CD8-positive, alpha-beta memory T cell (primary cell): ENCODE results near the gene ATP9B. TPM values are rescaled to one million over a fixed set of nuclear protein-coding genes. Genes with fewer than 3 reads are reported as not detected.

ENCODE experiments used
- CTCF ChIA-PET: fragments of 350-600 bp; sonication (Branson Sonifier 250); formaldehyde crosslinking; loops from one replicate; lab custom pipeline; 2021; ENCODE audit warnings: antibody characterized with exemption; lab: Charles Lee
- POLR2A ChIA-PET: fragments of 350-600 bp; sonication (Branson Sonifier 250); formaldehyde crosslinking; loops from one replicate; lab custom pipeline; 2021; ENCODE audit warnings: antibody characterized with exemption; lab: Charles Lee
- DNase-seq, 5 donors: peaks; one replicate each; pipeline versions ENCODE4 v3.0.0 to v3.0.0-alpha.2; 2020 to 2022; ENCODE audit warnings: mixed read lengths in 1 of 5
- H3K27ac ChIP-seq: one replicate; pipeline ENCODE4 v1.7.0; 2013; ENCODE audit warnings: low read depth, mild to moderate bottlenecking, low read length, moderate library complexity
- H3K27me3 ChIP-seq: 2 replicates; pipeline ENCODE4 v1.7.0; 2013; ENCODE audit warnings: low read length, mild to moderate bottlenecking; ENCODE audit not compliant: insufficient read depth, poor library complexity, severe bottlenecking
- H3K36me3 ChIP-seq: 2 replicates; pipeline ENCODE4 v1.7.0; 2013; ENCODE audit warnings: mild to moderate bottlenecking, low read length, moderate library complexity; ENCODE audit not compliant: insufficient read depth
- H3K4me1 ChIP-seq: 2 replicates; pipeline ENCODE4 v1.7.0; 2013; ENCODE audit warnings: mild to moderate bottlenecking, low read length, moderate library complexity; ENCODE audit not compliant: insufficient read depth
- H3K4me3 ChIP-seq: 2 replicates; pipeline ENCODE4 v1.7.0; 2013; ENCODE audit warnings: mild to moderate bottlenecking, low read length
- H3K9me3 ChIP-seq: 2 replicates; pipeline ENCODE4 v1.7.0; 2013; ENCODE audit warnings: mild to moderate bottlenecking, low read length
- H3K27ac Mint-ChIP-seq, 8 donors: one replicate each; pipeline ENCODE4 v1.8.0; 2020 to 2021; ENCODE audit warnings: mixed read lengths in 8 of 8, mild to moderate bottlenecking in 6 of 8, inconsistent platforms in 3 of 8, moderate library complexity in 3 of 8
- H3K27me3 Mint-ChIP-seq, 2 donors: one replicate each; pipeline ENCODE4 v1.8.0; 2020 to 2021; ENCODE audit warnings: mixed read lengths in 2 of 2, mild to moderate bottlenecking in 1 of 2, moderate library complexity in 1 of 2
- H3K36me3 Mint-ChIP-seq, 3 donors: one replicate each; pipeline ENCODE4 v1.8.0; 2020 to 2021; ENCODE audit warnings: mixed read lengths in 3 of 3, inconsistent platforms in 1 of 3, mild to moderate bottlenecking in 1 of 3
- H3K4me1 Mint-ChIP-seq, 3 donors: one replicate each; pipeline ENCODE4 v1.8.0; 2020 to 2021; ENCODE audit warnings: mixed read lengths in 3 of 3, inconsistent platforms in 1 of 3, mild to moderate bottlenecking in 1 of 3
- H3K4me3 Mint-ChIP-seq, 7 donors: one replicate each; pipeline ENCODE4 v1.8.0; 2020 to 2021; ENCODE audit warnings: mixed read lengths in 7 of 7, mild to moderate bottlenecking in 6 of 7, moderate library complexity in 4 of 7, inconsistent platforms in 2 of 7
- H3K9me3 Mint-ChIP-seq, 5 donors: one replicate each; pipeline ENCODE4 v1.8.0; 2020 to 2022; ENCODE audit warnings: mixed read lengths in 5 of 5, mild to moderate bottlenecking in 3 of 5, moderate library complexity in 2 of 5, inconsistent platforms in 1 of 5
- polyA plus RNA-seq: library from polyadenylated mRNA; unstranded; fragments of 300-500 nt; fragmentation: Illumina TruSeq; gene quantifications from one replicate; pipeline ENCODE4 v1.2.3, GENCODE V29; 2021
- total RNA-seq, 2 experiments: library from RNA; stranded (reverse); gene quantifications; one replicate each; pipeline ENCODE4 v1.2.3, GENCODE V29; 2021

Gene ATP9B
- total and polyA plus RNA-seq, 3 experiments from 2014 or later = 22.0 to 23.4 (median 22.4) TPM

- ChIA-PET POLR2A (no interaction called here), CTCF (no interaction called here)
- Mint-ChIP-seq H3K4me3 (no peak overlapping the region), H3K27me3 (peaks cover 0 to 3% of the 10 kb centered on the region in 2 donors), H3K9me3 (peaks cover 0 to 8% (median 0%) of the 10 kb centered on the region in 5 donors), H3K4me1 (peaks cover 19 to 28% (median 20%) of the 10 kb centered on the region in 3 donors), H3K36me3 (peaks cover 3 to 49% (median 10%) of the 10 kb centered on the region in 3 donors), H3K27ac (no peak overlapping the region)
- Histone ChIP-seq H3K4me1 (peaks cover 9% of the 10 kb centered on the region), H3K9me3 (no peaks in the 10 kb centered on the region), H3K36me3 (no peaks in the 10 kb centered on the region), H3K27me3 (no peaks in the 10 kb centered on the region), H3K4me3 (no peak overlapping the region), H3K27ac (no peak overlapping the region)
- no peak for DNase-seq
Observed at GRCh38 chr18:79328887-79329286, 259.7 kb downstream of the ATP9B start.

- ChIA-PET POLR2A (no interaction called here), CTCF (no interaction called here)
Observed at GRCh38 chr18:79329786-79330185, 260.6 kb downstream of the ATP9B start.

GRCh38 chr18:79332646-79333045, 263.5 kb downstream of the ATP9B start:
- Mint-ChIP-seq H3K4me3 (no peak overlapping the region), H3K4me1 (peaks cover 3 to 6% (median 3%) of the 10 kb centered on the region in 3 donors), H3K36me3 (peaks cover 3 to 75% (median 10%) of the 10 kb centered on the region in 3 donors), H3K27me3 (peaks cover 0 to 2% of the 10 kb centered on the region in 2 donors), H3K27ac (no peak overlapping the region), H3K9me3 (peaks cover 0 to 3% (median 0%) of the 10 kb centered on the region in 5 donors)
- Histone ChIP-seq H3K36me3 (no peaks in the 10 kb centered on the region), H3K4me1 (no peaks in the 10 kb centered on the region), H3K4me3 (no peak overlapping the region), H3K9me3 (no peaks in the 10 kb centered on the region), H3K27ac (no peak overlapping the region), H3K27me3 (no peaks in the 10 kb centered on the region)
- no peak for DNase-seq
- POLR2A ChIA-PET = no interaction called here
- CTCF ChIA-PET = no interaction called here

More at GRCh38 chr18:79329786-79330185, 260.6 kb downstream of the ATP9B start:
- no peak for DNase-seq
- H3K36me3 ChIP-seq = no peaks in the 10 kb centered on the region
- peaks cover 0 to 3% of the 10 kb centered on the region in 2 donors for H3K27me3 Mint-ChIP-seq
- H3K4me3 ChIP-seq = no peak overlapping the region
- H3K9me3 Mint-ChIP-seq = peaks cover 0 to 8% (median 0%) of the 10 kb centered on the region in 5 donors
- H3K36me3 Mint-ChIP-seq = peaks cover 3 to 52% (median 10%) of the 10 kb centered on the region in 3 donors
- H3K4me1 Mint-ChIP-seq = peaks cover 19 to 26% (median 19%) of the 10 kb centered on the region in 3 donors
- H3K4me1 ChIP-seq = peaks cover 9% of the 10 kb centered on the region
- H3K27ac ChIP-seq = no peak overlapping the region
- no peak overlapping the region for H3K27ac Mint-ChIP-seq
- no peaks in the 10 kb centered on the region for H3K27me3 ChIP-seq
- no peaks in the 10 kb centered on the region for H3K9me3 ChIP-seq
- H3K4me3 Mint-ChIP-seq = no peak overlapping the region

GRCh38 chr18:79333046-79333445, 263.9 kb downstream of the ATP9B start:
- no peaks in the 10 kb centered on the region for H3K36me3 ChIP-seq
- peaks cover 0 to under 1% of the 10 kb centered on the region in 2 donors for H3K27me3 Mint-ChIP-seq
- H3K4me3 Mint-ChIP-seq = no peak overlapping the region

GRCh38 chr18:79334496-79335233, 265.5 kb downstream of the ATP9B start:
- H3K9me3 Mint-ChIP-seq = no peaks in the 10 kb centered on the region
- no peaks in the 10 kb centered on the region for H3K4me1 Mint-ChIP-seq
- H3K27me3 Mint-ChIP-seq = no peaks in the 10 kb centered on the region
- no peak for DNase-seq
- POLR2A ChIA-PET = no interaction called here
- H3K36me3 ChIP-seq = no peaks in the 10 kb centered on the region
- no peaks in the 10 kb centered on the region for H3K9me3 ChIP-seq
- H3K27ac ChIP-seq = no peak overlapping the region
- H3K4me1 ChIP-seq = no peaks in the 10 kb centered on the region
- H3K27me3 ChIP-seq = no peaks in the 10 kb centered on the region
- H3K27ac Mint-ChIP-seq = peak overlapping the region in 1 of 8 donors; percentile 33
- H3K4me3 Mint-ChIP-seq = no peak overlapping the region
- peaks cover 17 to 85% (median 19%) of the 10 kb centered on the region in 3 donors for H3K36me3 Mint-ChIP-seq
- CTCF ChIA-PET = no interaction called here
- H3K4me3 ChIP-seq = no peak overlapping the region

More at GRCh38 chr18:79333046-79333445, 263.9 kb downstream of the ATP9B start:
- no peak overlapping the region for H3K4me3 ChIP-seq
- Mint-ChIP-seq H3K4me1 (peaks cover 1 to 2% (median 2%) of the 10 kb centered on the region in 3 donors), H3K9me3 (peaks cover 0 to under 1% (median 0%) of the 10 kb centered on the region in 5 donors), H3K27ac (no peak overlapping the region), H3K36me3 (peaks cover 3 to 77% (median 9%) of the 10 kb centered on the region in 3 donors)
- no peak overlapping the region for H3K27ac ChIP-seq
- H3K9me3 ChIP-seq = no peaks in the 10 kb centered on the region
- H3K27me3 ChIP-seq = no peaks in the 10 kb centered on the region
- no peak for DNase-seq
- CTCF ChIA-PET = interaction anchor here (0.6 kb wide), 1 partner anchor 181 kb away, joined by 4 read pairs; no protein-coding TSS in a partner anchor
- POLR2A ChIA-PET = no interaction called here
- H3K4me1 ChIP-seq = no peaks in the 10 kb centered on the region

- H3K27me3 Mint-ChIP-seq = no peaks in the 10 kb centered on the region
- ChIA-PET POLR2A (no interaction called here), CTCF (no interaction called here)
- no peaks in the 10 kb centered on the region for H3K4me1 ChIP-seq
- no peak overlapping the region for H3K4me3 ChIP-seq
- no peak overlapping the region for H3K4me3 Mint-ChIP-seq
- no peaks in the 10 kb centered on the region for H3K36me3 ChIP-seq
- H3K27ac Mint-ChIP-seq = peak overlapping the region in 1 of 8 donors; percentile 33
- H3K27ac ChIP-seq = no peak overlapping the region
- DNase-seq = no peak
- H3K36me3 Mint-ChIP-seq = peaks cover 14 to 87% (median 18%) of the 10 kb centered on the region in 3 donors
- no peaks in the 10 kb centered on the region for H3K4me1 Mint-ChIP-seq
- H3K27me3 ChIP-seq = no peaks in the 10 kb centered on the region
- no peaks in the 10 kb centered on the region for H3K9me3 Mint-ChIP-seq
- H3K9me3 ChIP-seq = no peaks in the 10 kb centered on the region
Observed at GRCh38 chr18:79335833-79336360, 266.7 kb downstream of the ATP9B start.

- peak overlapping the region in 1 of 8 donors; percentile 60 for H3K27ac Mint-ChIP-seq
Observed at GRCh38 chr18:79336556-79337142, 267.5 kb downstream of the ATP9B start.

GRCh38 chr18:79337184-79337583, 268.0 kb downstream of the ATP9B start:
- H3K36me3 ChIP-seq = no peaks in the 10 kb centered on the region
- no peak overlapping the region for H3K27ac Mint-ChIP-seq
- H3K4me3 ChIP-seq = no peak overlapping the region
- H3K27ac ChIP-seq = no peak overlapping the region
- no peaks in the 10 kb centered on the region for H3K9me3 Mint-ChIP-seq
- H3K36me3 Mint-ChIP-seq = peaks cover 14 to 82% (median 20%) of the 10 kb centered on the region in 3 donors
- no peaks in the 10 kb centered on the region for H3K9me3 ChIP-seq
- H3K4me1 Mint-ChIP-seq = no peaks in the 10 kb centered on the region
- no peak overlapping the region for H3K4me3 Mint-ChIP-seq
- CTCF ChIA-PET = no interaction called here
- no peaks in the 10 kb centered on the region for H3K4me1 ChIP-seq
- DNase-seq = no peak
- H3K27me3 Mint-ChIP-seq = no peaks in the 10 kb centered on the region
- H3K27me3 ChIP-seq = no peaks in the 10 kb centered on the region
- POLR2A ChIA-PET = no interaction called here

More at GRCh38 chr18:79336556-79337142, 267.5 kb downstream of the ATP9B start:
- Histone ChIP-seq H3K9me3 (no peaks in the 10 kb centered on the region), H3K36me3 (no peaks in the 10 kb centered on the region), H3K4me1 (no peaks in the 10 kb centered on the region), H3K4me3 (no peak overlapping the region), H3K27ac (no peak overlapping the region), H3K27me3 (no peaks in the 10 kb centered on the region)
- Mint-ChIP-seq H3K27me3 (no peaks in the 10 kb centered on the region), H3K4me3 (no peak overlapping the region), H3K36me3 (peaks cover 14 to 81% (median 18%) of the 10 kb centered on the region in 3 donors), H3K4me1 (no peaks in the 10 kb centered on the region), H3K9me3 (no peaks in the 10 kb centered on the region)
- no peak for DNase-seq
- CTCF ChIA-PET = no interaction called here
- POLR2A ChIA-PET = no interaction called here
